ENCODE data around the gene CCDC33.
"Not testable (repeated sequence)": the region's sequence is repeated elsewhere in the genome, so short reads cannot be mapped to it uniquely, and the experiment has no call there.

CCDC33 gene

DNA sequence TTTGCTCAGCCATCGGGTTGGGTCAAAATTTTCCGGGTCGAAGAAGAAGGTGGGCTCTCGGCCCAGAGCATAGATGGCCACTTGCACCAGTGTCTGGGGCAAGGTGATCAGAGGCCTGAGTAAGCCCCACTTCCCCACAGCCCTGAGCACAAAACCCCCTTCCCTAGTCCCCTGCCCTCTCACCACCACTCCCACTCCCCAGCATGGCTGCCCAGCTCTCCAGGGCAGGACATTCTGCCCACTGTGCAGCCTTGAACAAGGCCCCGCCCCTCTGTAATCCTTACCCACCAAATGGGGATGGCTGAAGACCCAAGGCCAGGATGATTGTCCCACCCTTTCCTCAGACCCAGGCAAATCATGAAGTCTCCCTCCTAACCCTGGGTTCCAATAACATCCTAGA, 102.5 kb downstream of the CCDC33 start:
- no peak for DNase-seq

DNA sequence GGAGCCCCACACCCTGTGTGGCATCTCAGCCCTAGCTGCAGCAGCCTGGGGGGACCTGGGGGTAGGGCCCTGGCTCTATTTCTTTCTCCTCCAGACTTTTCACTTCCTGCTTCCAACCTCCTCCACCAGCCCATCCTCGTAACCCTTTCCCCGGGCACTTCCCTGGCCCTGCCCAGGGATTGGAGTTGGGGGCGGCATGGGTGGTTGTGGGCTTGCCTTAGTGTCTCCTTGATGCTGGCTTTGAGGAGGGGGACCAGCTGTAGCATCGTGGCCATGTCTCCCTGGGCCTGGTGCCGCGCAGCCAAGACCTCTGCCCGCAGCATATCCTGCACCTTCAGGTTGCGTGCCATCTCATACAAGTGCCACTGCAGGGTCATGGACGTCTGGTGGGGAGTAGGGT, 103.2 kb downstream of the CCDC33 start:
- DNase-seq, result no peak

DNA sequence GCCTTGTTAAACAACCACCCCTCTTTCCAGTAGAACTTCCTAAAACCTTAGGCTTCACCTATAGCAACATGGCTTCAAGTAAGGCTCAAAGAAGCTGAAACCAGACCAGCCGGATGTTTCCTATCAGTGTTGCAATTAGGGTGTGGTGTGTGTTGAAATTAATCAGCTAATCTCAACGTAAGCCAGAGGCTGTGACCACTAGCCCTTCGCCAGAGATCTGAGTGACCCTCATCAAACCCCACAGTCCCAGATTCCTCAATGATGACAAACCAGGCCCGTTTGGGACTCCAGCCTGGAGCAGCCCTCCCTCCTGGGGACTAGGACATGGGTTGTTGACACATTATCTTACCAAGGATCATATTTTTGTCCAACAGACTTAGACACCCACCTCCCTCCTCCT, 104.0 kb downstream of the CCDC33 start:
- no peak for DNase-seq

DNA sequence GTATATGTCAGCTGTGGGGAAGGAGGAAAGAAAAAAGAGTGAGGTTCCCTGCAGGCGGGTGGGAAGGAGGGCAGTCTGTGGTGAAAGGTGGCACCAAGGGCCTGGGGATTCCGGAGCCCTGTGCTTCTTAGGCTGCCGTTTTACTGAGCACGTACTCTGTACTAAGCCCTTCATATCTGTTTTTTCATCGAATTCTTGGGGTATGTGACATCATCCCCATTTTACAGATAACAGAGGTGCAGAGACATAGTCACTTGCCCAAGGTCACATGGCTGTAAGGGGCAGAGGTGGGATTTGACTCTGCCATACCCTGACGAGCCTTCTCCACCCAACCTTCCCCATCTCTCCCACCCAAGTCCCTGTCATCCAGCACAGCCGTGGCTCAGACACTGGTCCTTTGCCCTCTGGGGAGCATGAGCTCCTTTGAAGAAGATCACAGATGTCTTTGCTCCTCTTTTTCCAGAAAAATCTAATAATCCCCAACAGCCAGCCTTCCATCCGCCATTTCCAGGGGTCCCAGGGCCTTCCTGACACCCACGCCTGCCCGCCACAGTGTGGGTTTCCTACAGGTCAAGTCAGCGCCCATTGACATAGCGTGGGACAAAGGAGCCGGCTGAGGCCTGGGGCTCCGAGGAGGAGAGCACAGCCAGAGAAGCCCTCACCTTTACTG, 107.1 kb downstream of the CCDC33 start:
- no peak for DNase-seq

DNA sequence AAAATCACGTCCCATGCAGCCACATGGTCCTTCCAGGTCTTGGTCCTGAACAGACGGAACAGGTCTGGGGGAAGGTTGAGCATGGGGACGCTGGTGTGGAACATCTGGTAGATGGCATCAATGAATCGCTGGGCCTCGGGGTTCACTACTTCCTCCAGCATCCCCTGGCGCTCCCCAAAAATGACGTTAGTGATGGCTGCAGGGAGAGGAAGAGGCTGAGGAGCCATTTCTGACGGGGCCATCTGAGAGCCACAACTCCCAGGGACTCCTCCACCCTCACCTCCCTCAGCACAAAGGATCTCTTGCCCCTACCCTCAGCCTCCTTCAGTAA, 107.6 kb downstream of the CCDC33 start:
- no peak for DNase-seq

DNA sequence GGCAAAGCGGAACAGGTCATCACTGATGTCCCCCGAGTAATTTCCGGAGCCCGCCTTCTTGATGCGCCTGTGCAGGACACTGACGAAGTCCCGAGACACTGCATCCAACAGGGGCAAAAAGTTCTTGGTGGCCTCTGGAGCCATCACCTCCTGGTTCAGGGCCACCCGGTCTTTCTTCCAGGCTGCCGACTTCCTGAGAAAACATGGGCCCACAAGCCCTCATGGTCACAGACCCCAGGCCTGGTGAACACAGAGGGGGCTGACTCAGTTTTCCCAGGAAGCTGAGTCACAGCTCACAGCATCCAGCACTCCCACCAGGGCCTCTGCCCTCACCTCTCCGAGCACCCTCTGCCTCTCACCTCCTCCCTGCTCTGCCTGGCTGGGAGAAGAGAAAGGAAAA, 108.9 kb downstream of the CCDC33 start:
- no peak for DNase-seq

DNA sequence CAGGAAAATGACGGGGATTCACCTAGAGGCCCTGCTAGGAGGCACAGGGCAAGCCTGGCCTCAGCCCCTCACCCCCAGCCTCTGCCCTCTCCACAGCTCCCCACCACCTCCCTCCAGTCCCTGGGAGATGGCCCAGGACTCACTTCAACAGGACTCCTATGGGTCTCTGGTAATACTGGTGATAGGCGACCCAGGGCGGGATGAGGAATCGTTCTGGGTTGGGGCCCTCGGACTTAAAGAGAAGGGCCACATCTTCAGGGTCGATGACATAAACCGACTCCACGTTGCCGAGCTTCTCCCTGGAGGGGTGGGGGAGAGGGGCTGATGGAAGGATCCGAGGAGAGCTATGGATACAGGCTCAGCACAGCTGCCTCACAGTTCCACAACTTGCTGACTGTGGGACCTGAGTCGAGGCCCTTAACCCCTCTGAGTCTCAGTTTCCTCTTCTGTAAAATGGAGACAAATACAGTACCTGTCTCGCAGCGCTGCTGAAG, 111.7 kb downstream of the CCDC33 start:
- DNase-seq, result no peak

DNA sequence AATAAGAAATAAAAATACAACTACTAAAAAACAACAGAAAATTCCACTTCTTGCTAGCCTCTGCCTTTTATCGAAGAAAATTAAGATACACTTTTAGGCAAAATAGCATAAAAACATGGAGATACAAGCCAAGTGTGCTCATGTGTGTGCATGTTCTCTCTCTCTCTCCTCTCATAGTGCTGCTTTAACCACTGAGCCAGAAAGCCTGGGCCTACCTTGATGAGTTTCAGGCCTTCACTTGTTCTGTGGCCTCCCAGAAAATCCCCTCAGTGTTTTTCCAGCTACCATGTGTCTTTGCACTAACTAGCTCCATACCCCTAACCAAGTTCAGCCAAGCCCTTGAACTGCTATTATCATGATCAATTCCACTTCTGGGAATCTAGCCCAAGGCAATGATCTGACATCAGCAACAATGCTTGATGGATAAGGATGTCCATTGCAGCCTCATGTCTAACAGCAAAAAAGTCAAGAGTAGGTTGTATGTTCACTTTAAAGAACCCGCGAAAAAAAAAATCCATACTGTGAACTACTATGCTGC, 113.2 kb downstream of the CCDC33 start:
- DNase-seq, result no peak

DNA sequence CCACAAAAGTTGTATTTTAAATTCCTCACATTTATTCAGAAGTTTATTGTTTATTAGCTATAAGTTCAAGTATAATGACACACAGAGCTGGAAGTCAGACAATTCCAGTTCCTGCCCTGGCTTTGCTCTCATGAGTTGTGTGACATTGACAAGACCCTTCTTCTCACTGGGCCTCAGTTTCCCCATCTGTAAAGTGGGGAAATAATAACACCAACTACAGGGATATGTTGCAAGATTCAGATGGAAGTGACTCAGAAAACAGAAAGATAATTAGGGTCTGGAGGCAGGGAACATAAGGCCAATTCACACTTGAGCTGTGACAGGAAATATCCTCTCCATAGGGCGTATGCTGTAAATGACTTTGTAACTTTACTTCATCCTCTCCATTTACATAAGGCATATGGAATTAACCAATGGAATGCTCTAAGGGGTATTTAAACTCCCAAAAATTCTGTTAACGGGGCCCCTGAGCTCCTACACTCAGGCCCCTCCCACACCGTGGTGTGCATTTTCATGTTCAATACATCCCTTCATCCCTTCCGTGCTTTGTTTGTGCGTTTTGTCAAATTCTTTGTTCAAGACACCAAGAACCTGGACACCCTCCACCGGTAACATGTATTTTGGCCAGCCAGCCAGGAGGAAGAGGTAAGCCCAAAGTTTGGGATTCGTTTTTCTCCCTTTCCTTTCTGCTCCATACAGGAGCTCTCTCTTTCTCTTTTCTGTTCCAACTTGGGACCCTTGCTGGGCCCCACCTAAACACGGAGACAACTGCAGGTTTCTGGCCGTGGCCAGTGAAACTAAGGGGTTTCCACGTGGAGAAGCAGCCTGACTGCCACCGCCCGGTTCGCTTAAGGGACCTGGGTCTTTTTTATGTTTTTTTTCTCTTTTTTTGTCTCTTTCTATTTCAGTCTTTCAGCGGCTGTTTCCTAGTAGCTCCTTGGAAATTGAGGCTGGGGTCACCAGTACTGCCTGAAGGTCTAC, 114.5 kb downstream of the CCDC33 start:
- no peak for DNase-seq

DNA sequence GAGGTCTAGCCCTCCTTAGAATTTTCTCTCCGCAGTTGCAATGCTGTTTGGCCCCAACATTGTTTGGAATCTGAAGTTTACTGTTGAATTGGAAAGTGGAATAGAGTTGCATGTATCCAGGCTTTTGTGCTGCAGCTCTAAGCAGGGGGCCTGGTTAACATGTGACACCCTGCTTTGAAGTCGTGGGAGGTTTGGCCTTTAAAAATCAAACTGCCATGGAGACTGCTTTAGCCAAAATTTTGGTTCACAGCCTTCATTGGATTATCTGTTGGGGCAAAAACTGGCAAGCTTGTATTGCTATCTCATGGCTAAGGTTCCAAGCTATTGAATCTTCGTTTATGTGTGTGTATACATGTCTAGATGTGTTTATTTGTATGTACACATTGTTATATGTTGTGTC, 115.5 kb downstream of the CCDC33 start:
- DNase-seq, result no peak

DNA sequence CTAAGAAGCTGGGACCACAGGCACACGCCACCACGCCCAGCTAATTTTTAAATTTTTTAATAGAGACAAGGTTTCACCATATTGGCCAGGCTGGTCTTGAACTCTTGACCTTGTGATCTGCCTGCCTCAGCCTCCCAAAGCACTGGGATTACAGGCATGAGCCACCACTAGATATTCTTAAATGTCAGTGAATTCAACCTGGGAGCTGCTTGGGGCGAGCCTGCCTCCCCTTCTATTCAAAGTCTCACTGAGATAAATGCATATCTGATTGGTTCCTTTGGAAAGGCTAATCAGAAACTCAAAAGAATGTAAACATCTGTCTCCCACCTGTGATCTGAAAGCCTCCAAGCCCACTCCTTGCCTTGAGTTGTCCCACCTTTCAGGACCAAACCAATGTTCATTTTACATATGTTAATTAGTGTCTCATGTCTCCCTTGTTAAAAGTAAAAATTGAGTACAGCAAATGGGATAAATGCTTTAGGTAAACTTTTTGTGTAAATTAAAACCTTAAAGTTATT, 116.3 kb downstream of the CCDC33 start:
- no peak for DNase-seq

DNA sequence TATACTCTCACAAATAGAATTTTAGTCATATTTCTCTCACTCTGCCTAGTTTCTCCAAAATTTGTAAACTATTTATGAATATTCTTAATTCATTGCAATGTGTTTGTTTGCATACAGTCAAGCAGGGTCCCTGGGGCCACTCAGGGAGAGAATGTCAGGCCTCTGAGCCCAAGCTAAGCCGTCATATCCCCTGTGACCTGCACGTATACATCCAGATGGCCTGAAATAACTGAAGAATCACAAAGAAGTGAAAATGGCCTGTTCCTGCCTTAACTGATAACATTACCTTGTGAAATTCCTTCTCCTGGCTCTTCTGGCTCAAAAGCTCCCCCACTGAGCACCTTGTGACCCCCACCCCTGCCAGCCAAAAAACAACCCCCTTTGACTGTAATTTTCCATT, 117.9 kb downstream of the CCDC33 start:
- not testable (repeated sequence) for DNase-seq

DNA sequence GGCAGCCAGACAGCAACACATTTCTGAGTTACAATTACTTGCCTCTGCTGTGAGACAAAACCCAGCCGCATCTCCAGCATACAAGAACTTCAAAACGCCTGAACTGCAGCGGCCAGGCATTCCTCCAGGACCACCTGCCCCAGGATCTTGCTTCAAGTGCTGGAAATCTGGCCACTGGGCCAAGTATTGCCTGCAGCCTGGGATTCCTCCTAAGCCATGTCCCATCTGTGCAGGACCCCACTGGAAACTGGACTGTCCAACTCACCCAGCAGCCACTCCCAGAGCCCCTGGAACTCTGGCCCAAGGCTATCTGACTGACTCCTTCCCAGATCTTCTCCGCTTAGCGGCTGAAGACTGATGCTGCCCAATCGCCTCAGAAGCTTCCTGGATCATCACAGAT, 119.9 kb downstream of the CCDC33 start:
- DNase-seq, result not testable (repeated sequence)

DNA sequence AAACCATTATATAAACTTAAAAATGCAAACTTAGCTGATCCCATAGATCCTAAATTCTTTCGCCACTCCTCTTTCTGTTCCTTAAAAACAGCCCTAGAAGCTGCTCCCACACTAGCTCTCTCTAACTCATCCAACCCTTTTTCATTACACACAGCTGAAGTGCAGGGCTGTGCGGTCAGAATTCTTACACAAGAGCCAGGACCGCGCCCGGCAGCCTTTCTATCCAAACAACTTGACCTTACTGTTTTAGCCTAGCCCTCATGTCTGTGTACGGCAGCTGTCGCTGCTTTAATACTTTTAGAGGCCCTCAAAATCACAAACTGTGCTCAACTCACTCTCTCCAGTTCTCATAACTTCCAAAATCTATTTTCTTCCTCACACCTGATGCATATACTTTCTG, 121.4 kb downstream of the CCDC33 start:
- not testable (repeated sequence) for DNase-seq

DNA sequence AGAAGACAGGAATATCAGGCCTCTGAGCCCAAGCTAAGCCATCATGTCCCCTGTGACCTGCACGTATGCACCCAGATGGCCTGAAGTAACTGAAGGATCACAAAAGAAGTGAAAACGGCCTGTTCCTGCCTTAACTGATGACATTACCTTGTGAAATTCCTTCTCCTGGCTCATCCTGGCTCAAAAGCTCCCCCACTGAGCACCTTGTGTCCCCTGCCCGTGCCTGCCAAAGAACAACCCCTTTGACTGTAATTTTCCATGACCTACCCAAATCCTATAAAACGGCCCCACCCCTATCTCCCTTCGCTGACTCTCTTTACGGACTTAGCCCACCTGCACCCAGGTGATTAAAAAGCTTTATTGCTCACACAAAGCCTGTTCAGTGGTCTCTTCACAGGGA, 123.2 kb downstream of the CCDC33 start:
- DNase-seq, result not testable (repeated sequence)

DNA sequence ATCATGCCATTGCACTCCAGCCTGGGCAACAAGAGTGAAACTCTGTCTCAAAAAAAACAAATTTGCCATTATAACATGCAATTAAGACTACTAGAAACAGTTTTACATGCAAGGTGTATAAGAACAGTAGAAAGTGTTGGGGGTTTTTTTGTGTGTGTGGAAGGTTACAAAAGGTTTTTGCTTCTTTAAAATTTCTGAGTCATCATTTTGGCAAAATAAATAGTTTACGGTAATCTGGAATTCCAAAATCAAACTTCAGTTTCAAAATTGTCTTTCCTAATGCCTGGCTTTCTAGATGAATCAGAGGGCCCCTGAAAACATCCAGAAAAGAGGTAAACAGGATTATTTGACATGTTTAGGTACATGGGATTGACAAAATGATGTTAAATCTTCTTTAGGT, 124.7 kb downstream of the CCDC33 start:
- not testable (repeated sequence) for DNase-seq

DNA sequence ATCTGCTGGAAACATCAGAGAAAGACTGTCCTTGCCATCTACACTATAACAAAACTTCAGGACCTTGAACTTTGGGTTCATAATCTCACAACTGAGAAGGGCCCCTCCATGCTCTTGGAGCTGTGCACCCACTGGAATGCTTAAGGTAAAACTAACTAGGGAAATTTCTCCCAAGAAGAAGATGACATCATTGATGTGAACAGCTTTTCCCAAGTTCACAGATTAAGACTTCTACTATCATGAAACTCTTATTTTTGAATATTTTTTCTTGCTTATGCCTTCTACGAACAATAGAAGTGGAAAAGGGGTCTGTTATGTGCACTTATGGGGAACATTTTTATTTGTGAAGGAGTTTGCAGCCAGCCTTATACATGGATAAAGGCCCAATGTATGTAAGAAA, 126.4 kb downstream of the CCDC33 start:
- no peak for DNase-seq

DNA sequence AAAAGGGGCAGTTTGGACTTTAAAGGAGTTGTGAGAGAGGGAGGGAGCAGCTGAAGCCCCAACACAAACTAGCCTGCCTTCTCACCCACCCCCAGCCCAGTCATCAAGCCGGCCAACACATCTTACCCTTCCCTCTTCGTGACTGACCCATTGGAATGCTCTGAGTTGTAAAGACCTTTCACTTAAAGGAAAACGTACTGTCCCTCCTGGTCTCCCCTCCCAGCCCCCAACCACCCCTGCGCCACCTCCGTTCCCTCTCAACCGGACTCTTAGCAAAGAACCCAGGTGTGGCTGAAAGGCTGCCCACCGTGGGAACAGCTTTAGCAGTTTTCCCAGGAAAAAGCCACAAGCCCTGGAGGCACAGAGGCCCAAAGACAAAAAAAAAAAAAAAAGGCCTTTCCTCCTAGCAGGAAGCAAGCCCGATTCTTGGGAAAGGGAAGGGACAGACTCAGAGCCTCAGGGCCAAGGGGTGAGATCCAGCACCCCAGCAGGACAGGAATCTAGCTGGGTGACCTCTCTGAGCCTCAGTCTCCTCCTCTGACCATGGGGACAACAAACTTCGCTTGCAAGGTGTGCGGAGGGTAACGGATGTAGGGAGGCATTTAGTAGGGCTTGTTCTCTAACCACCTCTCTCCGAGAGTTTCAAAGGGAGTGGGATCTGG, 128.9 kb downstream of the CCDC33 start:
- no peak for DNase-seq

DNA sequence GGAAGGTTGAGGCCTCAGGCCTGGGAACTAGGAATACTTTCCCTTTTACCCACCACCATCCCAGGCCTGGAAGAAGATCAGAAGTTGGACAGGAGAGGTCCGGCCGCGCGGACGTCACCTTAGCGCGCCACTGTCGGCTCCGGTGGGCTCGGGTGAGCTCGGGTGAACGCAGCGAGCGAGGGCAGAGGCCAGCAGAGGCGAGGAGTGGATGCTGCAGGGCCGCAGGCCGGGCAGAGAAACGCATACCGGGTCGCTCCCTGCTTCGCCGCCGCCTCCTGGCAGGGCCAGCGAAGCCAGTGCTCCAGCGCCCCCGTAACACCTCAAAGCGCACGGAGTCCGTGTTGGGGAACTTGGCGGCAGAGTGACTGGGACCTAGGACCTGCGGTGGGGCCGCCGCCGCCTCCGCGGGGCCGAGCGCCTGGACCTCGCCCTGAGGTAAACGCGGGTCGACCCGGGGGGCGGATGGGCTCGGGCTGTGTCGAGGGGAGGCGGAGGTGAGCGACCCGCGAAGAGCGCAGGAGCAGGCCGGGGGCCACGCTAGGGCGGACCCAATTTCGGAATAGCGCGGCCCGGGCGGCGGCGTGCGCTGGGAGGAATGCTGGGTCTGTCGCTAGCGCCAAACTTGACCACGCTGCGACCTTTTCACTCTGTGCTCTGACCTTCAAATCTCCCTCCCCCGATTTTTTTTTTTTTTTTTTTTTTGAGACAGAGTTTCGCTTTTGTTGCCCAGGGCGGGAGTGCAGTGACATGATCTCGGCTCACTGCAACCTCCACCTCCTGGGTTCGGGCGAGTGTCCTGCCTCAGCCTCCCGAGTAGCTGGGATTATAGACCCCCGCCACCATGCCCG, 129.7 kb downstream of the CCDC33 start:
- DNase-seq, result peak; percentile 12 to 15

DNA sequence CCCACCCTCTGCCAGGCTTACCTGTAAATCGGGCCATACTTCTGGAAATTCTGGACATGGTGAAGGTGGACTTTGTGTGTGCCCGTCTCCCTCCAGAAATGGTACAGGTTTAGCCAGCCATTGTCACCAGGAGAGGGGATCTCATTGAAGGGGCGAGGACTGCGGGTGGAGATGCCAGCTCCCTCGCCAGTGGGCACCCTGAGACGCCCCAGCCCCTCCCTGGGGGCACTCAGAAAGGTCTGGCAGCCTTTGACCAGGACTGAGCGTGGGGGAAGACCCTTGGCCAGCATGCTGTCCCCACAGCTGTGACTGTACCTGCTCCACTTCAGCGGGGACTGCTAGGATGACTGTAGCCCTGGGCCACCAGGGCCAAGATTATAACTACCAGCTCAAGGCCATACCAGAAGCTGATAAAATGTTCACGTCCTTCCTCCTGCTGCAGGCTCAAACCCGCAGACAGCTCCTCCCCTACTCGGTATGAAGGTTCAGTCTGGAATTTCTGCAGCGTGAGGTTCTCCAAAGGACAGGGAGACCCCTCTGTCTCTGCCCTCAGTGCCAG, 131.2 kb downstream of the CCDC33 start, which contains the start of gene CYP11A1:
TSS of gene CYP11A1 (minus strand) at position 351 of the 559 bp plus-strand sequence. CDS start at position 290, 61 bp downstream.
- no peak for DNase-seq

DNA sequence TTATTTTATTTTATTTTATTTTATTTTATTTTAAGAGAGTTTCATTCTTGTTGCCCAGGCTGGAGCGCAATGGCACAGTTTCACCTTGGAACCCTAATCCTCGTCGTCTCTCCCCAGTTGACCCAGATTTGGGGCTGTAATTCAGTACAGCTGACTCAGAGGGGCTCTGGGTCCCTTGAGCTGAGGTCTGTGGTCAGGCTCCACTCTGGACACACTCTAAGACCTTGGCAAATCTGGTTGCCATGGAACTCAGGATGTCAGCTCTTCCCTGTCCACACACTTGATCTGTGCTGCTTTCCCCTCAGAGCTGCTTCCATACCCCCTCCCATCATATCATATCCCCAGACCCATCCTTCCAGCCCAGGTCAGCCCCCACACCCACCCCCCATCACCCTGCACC, 132.0 kb downstream of the CCDC33 start:
- DNase-seq, result no peak

Measured in Kasumi-1 (cell line).